K562 (cell line): ENCODE data around the gene SAXO2. TPM values are rescaled to one million over a fixed set of nuclear protein-coding genes. Genes with fewer than 3 reads are reported as not detected.
A peak's percentile ranks its signal among the peaks of the same experiment; 100 is the strongest.

Experiments used
- JUND ChIP-seq, 2 experiments: IDR thresholded peaks; 2 replicates in 1 of 2; 3 replicates in 1 of 2; pipeline ENCODE4 v1.6.1; 2011; ENCODE audit warnings: borderline replicate concordance in 2 of 2, low read depth in 2 of 2, low read length in 2 of 2, improper control_type of control experiment in 1 of 2, missing biosample characterization in 1 of 2, missing genetic modification characterization in 1 of 2, missing genetic modification reagents in 1 of 2
- MAX ChIP-seq: sonication (generic); formaldehyde crosslinking; IDR thresholded peaks from 2 replicates; pipeline ENCODE4 v1.9.0; 2022; ENCODE audit warnings: mild to moderate bottlenecking, missing genetic modification reagents
- MGA ChIP-seq: fragments of 450-650 bp; IDR thresholded peaks from 2 replicates; pipeline ENCODE4 v1.6.1; 2016; ENCODE audit warnings: mild to moderate bottlenecking, moderate library complexity
- POLR2AphosphoS5 ChIP-seq: IDR thresholded peaks from 2 replicates; pipeline ENCODE4 v1.6.1; 2011; ENCODE audit warnings: mild to moderate bottlenecking, low read depth, low read length, moderate library complexity; ENCODE audit not compliant: control insufficient read depth, insufficient read depth
- RB1 ChIP-seq: fragments of 450-650 bp; IDR thresholded peaks from 2 replicates; pipeline ENCODE4 v1.6.1; 2017; ENCODE audit warnings: low read depth, mild to moderate bottlenecking
- THAP12 ChIP-seq: fragments of 250-450 bp; sonication (Bioruptor Pico); IDR thresholded peaks from 2 replicates; pipeline ENCODE4 v1.9.0; 2021; ENCODE audit warnings: mild to moderate bottlenecking, inconsistent platforms
- polyA plus RNA-seq, 8 experiments: library from polyadenylated mRNA; depleted of rRNA in 4 of 8; stranded (reverse) in 5 of 8; unstranded in 3 of 8; fragments of >200 nt; fragmentation: Nextera tagmentation in 2 of 8; fragmentation: Illumina TruSeq in 1 of 8; extraction: Ambion mirVana in 2 of 8; extraction: Trizol in 1 of 8; gene quantifications; 2 replicates each; pipeline versions ENCODE4 v1.2.1 to v1.2.3, GENCODE V29; 2011 to 2014; ENCODE audit warnings: inconsistent platforms in 1 of 8, missing spikeins in 1 of 8
- total RNA-seq, 7 experiments: library from RNA; depleted of rRNA in 6 of 7; stranded (reverse); fragments of >200 nt in 6 of 7; fragmentation: Illumina TruSeq in 2 of 7; extraction: Trizol in 2 of 7; gene quantifications; 2 replicates each; pipeline versions ENCODE4 v1.2.1 to v1.2.3, GENCODE V29; 2011 to 2021; ENCODE audit warnings: low replicate concordance in 1 of 7

The SAXO2 gene
- total and polyA plus RNA-seq, 9 of the 15 experiments (the other 6 are each of a cell fraction or from before 2014, with no cell fraction given) = 3.1 to 14.2 (median 8.2) TPM

GRCh38 chr15:82262422-82263026 is at the start of gene SAXO2, which contains the start of gene EFL1 (continued):
- TF ChIP-seq MGA (0 out of 2 replicates have a peak, but pooled peaks have one; percentile 2), THAP12 (CRISPR knock-in tag) (peak; percentile 39; the same call in 1 of the 2 replicates), POLR2AphosphoS5 (peak; percentile 52; the same call in 1 of the 2 replicates), JUND (IDR thresholded peaks at IDR 0.05; ENCODE audit: borderline replicate concordance, low read depth, low read length) (0 out of 2 replicates have a peak, but pooled peaks have one; percentile 49), JUND (tag; IDR thresholded peaks at IDR 0.05; ENCODE audit: borderline replicate concordance, low read depth, low read length) (no peak; the same call in 2 of the 3 replicates), RB1 (peak; percentile 74), MAX (CRISPR knock-in tag) (peak; percentile 44; the same call in 1 of the 2 replicates)
